Activated CD4-positive, alpha-beta T cell treated with anti-CD3 and anti-CD28 coated beads, Interleukin-2, Interleukin-6, amounts not matched to agents 100 ng/mL and 50 ng/mL, durations not matched to agents 16 hours and 8 hours (primary cell): ENCODE measurements around the gene STARD8.
"Not testable (repeated sequence)": the region's sequence is repeated elsewhere in the genome, so short reads cannot be mapped to it uniquely, and the experiment has no call there.

Experiments
- DNase-seq: peaks from one replicate; pipeline ENCODE4 v3.0.0-alpha.2; 2020

Gene STARD8

DNA sequence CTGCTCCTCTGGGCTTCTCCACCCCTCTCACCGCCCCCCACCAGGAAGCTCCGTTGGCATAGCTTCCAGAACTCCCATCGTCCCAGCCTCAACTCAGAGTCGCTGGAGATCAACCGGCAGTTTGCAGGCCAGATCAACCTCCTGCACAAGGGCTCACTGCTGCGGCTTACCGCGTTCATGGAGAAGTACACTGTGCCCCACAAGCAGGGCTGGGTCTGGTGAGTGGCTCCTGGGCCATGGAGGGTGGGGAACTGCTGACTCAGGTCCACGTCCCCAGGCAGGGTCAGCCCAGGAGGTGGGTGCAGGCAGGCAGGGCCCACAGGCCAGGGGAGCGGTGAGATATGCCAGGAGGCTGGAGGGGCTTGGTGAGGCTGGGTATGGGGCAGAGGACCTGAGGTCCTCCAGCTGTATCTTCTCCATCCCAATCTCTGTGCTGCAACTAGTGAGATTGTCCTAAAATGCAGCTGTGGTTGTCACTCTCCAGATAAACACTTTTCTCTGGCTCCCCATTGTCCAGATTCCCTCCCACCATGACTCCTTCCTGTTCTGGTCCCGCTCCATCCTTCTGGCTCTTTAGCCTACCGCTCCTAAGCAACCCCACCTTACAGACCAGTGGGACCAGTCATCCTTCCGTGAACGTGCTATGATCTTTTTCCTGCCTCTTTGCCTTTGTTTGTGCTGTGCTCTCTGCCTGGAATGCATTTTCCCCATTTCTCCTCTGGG lies 71.9 kb downstream of the STARD8 start:
- DNase-seq = no peak

DNA sequence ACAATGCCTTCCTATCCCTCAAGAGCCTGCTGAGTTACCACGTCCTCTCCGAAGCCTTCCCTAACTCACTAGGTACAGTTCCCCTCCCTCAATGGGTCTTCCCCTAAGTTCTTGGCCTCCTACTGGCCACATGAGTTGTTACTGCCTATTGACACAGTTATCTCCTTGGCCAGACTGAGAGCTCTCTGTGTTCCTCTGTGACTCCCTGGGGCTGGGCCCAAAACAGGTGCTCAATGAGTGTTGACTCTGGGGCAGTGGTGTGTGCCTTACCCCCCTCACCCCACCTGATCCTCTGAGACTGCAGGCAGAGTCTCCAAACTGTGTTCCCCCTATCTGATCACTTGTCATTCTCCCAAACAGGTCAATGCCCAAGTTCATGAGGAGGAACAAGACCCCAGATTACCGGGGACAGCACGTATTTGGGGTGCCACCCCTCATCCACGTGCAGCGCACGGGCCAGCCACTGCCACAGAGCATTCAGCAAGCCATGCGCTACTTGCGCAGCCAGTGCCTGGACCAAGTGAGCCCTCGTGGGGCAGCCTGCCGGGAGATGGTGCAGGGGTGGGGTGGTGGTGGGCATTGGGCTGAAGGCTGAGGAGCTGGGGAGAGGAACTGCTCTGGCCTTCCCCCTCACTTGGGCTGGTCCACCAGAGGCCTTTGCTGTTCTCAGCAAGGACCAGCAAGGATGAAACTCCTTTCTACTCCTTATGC lies 72.6 kb downstream of the STARD8 start:
- no peak for DNase-seq

DNA sequence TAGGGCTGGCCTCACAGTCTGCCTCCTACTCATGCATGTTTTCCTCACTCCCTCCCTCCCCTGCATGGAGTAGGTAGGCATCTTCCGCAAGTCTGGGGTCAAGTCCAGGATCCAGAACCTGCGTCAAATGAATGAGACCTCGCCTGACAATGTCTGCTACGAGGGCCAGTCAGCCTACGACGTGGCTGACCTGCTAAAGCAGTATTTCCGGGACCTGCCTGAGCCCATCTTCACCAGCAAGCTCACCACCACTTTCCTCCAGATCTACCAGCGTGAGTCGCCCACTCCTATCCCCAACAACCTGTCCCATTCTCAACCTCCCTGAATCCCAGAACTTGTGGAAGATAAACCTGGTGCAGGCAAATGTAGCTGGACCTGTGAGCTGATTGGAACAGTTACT lies 73.4 kb downstream of the STARD8 start:
- DNase-seq = no peak

DNA sequence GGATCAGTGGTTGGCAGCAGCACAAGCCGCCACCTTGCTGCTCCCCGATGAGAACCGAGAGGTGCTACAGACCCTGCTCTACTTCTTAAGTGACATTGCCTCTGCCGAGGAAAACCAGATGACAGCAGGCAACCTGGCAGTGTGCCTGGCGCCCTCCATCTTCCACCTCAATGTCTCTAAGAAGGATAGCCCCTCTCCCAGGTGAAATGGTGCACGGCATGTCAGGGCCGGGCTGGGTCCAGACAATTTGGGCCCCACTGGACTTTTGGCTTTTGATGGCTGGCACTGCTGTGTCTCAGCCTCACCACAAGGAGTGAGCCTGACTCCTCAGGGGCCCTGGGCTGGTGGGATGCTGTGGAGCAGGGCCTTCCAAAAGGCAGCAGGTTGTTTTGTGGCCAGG lies 74.1 kb downstream of the STARD8 start:
- DNase-seq = no peak

DNA sequence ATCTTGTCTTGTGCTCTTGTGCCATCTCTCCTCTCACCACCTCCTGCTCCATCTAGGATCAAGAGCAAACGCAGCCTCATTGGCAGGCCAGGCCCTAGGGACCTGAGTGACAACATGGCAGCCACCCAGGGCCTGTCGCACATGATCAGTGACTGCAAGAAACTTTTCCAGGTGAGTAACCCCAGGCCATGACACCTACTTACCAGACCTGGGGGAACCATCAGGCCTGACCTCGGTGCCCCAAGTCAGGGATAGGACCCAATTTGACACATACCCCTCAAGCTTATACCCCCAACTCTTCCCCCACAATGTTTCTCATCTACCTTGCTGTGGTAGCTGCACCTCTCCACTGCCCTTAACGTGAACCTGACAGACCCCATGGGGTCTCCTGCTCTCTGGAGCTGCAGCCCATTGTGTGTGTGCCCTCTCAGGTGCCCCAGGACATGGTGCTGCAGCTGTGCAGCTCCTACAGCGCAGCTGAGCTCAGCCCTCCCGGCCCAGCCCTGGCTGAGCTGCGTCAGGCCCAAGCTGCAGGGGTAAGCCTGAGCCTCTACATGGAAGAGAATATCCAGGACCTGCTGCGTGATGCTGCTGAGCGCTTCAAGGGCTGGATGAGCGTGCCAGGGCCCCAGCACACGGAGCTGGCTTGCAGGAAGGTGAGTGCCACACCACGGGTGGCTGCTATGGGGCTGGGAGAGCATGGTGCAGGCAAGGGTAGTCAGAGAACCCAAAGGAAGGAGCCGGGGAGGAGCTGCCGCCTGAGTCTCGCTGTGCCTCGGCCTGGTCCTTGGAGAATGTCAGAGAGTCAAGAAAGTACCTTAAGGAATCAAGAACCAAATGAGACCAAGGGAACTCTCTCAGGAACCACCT lies 74.8 kb downstream of the STARD8 start:
- no peak for DNase-seq

DNA sequence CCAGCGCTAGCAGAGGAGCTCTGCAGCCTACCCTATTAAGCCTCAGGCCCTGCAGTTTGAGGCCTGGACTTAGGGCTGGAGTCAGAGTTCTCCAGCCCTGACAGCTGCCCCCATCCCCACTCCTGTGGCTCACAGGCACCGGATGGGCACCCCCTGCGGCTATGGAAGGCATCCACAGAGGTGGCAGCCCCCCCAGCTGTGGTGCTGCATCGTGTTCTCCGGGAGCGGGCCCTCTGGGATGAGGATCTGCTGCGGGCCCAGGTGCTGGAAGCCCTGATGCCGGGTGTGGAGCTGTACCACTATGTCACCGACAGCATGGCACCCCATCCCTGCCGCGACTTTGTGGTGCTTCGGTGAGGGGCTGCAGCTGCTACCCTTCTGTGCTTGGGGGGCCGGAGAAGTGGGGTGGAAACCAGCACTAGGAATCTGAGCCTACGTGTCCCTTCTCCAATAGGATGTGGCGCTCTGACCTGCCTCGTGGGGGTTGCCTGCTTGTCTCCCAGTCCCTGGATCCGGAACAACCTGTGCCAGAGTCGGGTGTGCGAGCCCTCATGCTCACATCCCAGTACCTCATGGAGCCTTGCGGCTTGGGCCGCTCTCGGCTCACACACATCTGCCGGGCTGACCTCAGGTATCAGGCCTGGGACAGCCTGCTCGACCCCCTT lies 76.2 kb downstream of the STARD8 start:
- DNase-seq = no peak

DNA sequence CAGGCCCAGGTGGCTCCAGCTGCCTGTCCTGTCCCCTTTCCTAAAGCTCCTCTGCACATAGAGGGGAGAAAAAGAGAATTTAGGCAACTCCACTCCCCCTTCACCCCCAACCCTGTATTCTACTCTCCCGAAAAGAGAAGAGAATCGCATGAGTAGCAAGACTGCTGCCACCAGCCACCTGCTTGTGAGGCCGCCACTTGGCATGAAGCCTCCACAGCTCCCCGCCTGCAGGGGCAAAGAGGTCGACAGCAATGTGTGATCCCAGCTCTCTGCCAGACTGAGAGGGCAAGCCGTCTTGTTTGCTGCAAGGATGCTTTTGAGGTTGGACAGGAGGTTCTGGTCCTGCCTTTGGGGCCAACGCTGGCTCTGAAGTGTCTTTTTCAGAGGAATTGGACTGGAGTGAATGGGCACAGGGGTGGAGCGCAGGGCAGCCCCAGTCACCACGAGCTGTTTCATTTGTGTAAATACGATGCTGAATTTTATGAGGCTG lies 77.1 kb downstream of the STARD8 start:
- DNase-seq = no peak

DNA sequence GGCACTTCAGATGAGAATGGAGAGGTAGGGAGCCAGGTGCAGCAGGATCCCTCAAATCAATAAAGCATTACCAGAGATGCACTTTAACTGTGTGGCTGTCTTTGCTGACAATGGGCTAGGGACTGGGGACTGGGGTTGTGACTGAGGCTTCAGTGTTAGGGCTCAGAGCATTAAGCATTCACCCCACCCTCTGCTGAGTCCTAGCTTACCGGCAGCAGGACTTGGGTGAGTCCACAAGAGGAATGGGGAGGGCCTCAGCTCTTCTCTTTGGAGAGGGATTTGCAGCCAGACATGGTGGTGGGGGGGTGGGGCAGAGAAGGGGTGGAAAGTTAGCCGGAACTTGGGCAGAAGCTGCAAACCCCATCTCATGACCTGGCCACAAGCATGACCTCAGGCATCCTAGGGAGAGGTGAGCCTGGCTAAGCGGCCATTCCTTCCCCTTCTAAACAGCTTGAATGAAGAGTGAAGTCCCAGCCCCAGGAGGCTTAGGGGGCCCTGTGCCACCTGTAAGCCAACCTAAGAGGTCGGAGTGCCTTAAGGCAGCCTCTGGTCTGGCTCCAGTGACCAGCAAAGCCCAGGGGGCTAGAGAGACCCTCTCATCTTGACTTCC lies 78.4 kb downstream of the STARD8 start:
- no peak for DNase-seq

DNA sequence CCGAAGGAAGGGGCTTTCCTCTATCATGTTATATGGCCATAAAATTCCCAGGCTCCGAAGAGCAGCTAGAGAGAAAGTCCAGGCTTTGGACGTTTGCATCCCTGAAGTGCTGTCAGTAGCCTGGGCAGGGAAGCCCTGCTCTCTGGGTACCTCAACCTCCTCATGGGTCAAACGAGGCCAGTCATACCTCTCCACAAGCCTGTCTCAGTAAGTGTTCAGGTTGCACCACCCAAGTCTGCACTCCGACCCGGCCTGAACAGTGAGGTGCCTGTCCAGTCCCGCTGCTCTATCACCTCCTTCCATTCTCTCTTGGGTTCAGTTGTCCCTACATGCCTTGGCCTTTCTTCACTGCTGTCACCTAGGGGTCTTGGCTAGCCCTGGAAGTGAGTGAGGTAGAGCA lies 78.9 kb downstream of the STARD8 start:
- DNase-seq = no peak

DNA sequence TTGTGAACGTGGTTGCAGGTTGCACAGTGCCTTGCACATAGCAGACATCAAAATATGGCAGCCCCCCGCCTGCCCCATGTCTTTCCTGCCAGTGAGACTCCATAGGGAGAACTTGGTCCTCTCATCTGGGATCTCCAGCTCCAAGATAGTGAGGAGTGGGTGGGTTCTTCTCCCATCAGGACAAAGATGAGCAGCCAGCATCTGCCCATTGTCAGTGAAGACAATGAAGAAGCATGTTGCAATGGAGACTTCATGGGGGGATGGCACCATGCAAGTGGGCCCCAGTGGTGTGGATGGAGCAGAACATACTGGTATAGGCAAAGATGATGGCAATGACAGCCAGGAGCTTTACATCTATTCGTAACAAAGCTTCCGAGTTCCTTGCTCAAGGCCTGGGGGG lies 80.2 kb downstream of the STARD8 start:
- no peak for DNase-seq

DNA sequence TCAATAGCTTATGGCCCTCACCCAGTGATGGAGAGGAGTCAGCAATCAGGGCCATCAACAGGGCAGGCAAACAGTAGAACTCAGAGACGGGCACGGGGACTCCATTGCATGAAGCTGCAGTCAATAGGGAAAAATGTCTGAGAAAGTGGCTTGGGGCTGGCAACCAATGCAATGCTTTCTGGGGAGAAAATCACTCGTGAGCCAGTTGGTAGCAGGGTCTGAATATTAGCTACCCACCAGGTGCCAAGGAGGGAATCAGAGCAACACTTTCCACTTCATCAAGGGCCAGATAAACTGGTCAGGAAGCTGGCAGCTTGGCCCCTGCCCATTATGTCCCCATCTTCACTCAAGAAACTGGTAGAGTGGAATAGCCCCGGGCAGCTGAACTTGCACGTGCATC lies 80.7 kb downstream of the STARD8 start:
- DNase-seq = no peak

DNA sequence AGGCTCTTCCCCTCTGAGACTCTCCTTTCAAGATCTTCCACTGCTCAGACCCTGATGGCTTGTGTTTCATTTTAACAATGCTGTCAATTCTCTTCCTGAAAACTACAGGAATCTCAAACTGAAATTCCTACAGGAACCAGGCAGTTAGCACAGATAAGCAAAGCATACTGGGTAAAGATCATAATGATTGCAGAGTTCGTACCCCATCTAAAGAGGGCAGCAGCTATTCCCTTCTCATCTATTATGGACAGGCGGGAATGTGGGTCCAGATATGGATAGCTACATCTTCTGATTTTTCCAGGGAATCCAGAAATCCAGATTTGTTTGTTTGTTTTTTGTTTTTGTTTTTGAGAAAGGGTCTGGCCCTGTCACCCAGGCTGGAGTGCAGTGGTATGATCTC lies 83.8 kb downstream of the STARD8 start:
- DNase-seq = no peak

DNA sequence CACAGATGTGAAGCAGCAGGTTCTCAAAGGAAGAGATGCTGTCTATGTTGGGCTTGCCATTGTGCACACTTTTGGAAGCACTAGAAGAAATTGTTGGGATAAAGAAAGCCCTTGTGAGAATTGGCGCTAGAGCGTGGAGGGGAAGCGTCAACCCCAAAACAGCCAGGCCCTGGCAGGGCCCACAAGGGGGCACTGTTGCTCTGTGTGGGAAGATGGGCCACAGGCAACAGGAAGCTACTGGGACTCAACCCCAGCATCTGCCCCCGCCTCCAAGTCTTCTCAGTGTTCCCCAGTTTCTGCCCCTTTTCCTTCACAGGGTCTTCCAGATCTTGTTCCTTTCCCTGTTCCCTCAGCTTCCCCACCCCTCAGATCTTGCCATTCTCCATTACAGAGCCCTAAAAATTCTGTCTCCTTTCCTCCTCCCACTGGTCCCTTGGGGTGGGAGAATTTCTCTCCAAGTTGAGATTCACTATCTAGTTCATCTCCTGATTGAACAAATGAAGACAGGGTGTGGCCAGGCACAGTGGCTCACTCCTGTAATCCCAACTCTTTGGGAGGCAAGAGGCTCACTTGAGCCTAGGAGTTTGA lies 85.5 kb downstream of the STARD8 start:
- peak; percentile 82 for DNase-seq

DNA sequence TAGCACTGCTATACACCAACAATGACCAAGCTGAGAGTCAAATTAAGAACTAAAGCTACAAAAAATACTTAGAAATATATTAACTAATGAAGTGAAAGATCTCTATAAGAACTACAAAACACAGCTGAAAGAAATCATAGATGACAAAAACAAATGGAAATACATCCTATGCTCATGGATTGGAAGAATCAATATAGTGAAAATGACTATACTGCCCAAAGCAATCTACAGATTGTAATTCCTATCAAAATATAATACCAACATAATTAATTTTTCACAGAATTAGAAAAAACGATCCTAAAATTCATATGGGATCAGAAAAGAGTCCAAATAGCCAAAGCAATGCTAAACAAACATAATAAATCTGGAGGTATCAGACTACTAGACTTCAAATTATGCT lies 87.8 kb downstream of the STARD8 start:
- no peak for DNase-seq

DNA sequence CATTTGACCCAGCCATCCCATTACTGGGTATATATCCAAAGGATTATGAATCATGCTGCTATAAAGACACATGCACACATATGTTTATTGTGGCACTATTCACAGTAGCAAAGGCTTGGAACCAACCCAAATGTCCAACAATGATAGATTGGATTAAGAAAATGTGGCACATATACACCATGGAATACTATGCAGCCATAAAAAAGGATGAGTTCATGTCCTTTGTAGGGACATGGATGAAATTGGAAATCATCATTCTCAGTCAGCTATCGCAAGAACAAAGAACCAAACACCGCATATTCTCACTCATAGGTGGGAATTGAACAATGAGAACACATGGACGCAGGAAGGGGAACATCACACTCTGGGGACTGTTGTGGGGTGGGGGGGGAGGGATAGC lies 94.4 kb downstream of the STARD8 start:
- not testable (repeated sequence) for DNase-seq

DNA sequence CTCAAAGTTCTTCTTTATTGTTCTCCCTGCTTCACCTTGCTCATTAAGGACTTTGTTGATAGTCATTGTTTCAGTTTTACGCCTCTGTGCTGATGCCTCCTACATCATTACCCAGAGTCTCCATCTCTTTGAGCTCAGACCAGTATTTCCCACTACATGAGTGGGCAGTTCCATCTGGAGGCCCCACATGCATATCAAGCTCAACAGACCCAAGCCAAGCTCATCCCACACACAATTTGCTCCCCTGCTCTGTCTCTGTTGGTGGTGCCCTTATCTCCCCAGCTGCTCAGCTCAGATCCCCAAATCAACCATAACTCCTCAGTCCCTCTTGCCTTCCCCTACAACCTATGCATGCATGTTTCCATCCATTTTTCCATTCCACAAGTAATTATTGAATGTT lies 96.3 kb downstream of the STARD8 start:
- DNase-seq = no peak

DNA sequence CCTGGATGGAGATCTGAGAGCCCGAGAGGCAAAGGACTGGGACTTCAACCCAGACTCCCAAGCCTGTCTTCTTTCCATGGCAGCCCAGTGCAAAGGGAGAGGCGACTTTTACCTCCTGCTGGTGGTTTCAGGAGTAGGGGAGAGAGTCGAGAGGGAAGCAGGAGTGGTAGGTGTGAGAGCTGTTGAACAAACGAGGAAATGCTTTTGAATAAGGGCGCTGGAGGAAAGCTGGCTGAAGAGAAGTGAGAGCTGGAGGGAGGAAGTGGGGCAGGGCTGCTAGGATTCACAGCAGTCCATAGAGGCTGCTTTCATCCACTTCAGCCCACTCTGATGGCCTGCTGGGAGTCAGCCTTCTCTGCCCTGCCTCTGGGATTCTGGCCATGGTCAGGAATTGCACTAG lies 99.5 kb downstream of the STARD8 start:
- DNase-seq = no peak

DNA sequence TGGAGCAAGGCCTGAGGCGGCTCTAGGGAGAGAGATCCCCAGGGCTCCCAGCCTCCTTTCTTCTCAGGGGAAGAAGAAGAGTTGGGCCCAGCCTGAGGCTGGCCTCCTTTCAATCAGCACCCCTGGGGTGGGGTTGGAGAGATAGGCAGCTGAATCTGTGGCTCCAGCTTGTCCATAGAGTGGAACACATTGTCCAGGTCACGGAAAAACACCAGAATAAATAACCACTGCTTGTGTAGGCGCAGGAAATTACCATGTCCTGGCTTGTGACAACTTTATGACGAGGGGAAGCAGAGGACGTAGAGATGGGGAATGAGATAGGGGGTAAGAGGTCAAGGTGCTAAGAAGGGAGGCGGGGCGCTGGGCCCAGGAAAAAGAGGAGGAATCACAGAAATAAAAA lies 100.6 kb downstream of the STARD8 start:
- DNase-seq = no peak

DNA sequence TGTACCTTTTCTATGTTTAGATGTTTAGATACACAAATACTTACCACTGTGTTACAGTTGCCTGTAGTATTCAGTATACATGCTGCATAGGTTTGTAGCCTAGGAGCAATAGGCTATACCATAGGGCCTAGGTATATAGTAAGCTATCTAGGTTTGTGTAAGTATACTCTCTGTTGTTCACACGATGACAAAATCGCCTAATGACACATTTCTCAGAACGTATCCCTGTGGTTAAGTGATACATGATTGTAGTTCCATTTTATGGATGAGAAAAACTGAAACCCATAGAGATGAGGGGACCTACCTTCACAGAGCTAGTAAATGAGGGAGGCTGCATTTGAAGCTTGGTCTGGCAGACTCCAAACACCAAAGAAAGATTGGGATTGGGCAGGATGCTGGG lies 102.0 kb downstream of the STARD8 start:
- peak; percentile 37 for DNase-seq

DNA sequence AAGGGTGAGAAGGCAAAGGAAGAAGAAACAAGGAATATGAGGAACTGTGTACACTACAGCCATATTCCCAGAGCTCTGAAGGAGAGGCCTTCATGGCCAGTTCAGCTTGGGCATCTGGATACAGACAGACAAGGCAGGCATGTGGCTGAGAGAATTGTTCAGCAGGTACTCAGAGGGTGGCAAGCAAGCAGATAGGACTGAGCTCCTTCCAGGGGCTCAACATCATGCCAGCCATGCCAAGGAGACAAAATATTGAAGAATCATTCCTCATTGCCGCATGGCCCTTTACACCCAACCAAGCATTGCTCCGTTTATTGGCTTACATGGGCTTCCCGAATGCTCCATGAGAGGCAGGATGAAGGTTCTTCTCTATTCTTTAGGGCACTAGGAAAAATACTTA lies 102.8 kb downstream of the STARD8 start:
- DNase-seq = no peak

DNA sequence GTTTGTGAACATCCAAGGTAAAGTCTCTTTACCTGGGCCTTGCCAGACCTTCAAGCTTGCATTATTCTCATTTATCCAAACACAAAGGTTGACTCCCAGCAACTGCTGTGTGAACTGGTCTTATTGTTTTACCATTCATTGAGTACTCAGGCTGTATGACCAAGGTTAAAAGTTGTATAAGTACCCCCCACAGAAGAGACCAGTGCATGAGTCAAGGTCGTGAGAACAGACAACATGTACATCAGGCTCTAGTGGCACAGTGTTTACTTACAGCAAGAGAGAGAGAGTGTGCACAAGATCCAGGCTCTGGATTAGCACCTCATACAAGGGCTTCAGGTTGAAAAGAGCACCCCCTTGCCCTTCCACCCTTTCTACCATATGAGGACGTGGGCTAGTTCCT lies 103.9 kb downstream of the STARD8 start:
- DNase-seq = no peak

DNA sequence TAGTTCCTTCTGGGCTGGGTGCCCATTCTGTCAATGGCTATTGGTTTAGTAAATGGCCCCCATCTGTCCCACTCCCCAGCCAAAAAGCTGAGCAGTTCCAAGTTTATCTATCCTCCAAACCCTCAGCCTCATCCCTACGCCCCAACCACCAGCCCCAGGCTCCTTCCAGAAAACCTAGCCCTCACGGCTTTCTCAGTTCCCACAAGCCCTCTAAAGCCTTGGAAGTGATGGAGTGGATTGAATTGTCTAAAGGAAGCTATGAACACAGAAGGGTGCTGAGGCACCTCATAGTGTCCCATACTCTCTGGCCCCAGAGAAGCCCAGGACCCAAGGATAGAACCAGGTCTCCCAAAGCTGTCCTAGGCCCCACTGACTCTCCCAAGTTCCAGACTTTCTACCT lies 105.8 kb downstream of the STARD8 start:
- no peak for DNase-seq
